Stomach (tissue), 9 donors: Measurements from ENCODE around the gene CFAP46. TPM values are rescaled to one million over a fixed set of nuclear protein-coding genes. Genes with fewer than 3 reads are reported as not detected.

Experiments
- DNase-seq, 2 donors: peaks; one replicate each; pipeline versions ENCODE4 v3.0.0 to v3.0.0-alpha.2; 2013 to 2019
- H3K27ac ChIP-seq, 5 donors: fragments of 200-600 bp in 4 of 5; sonication (generic) in 4 of 5; one replicate each; pipeline ENCODE4 v1.5.1; 2013 to 2019; ENCODE audit warnings: mild to moderate bottlenecking in 1 of 5, moderate library complexity in 1 of 5
- H3K27me3 ChIP-seq, 3 donors: fragments of 200-600 bp; sonication (generic); one replicate each; pipeline ENCODE4 v1.5.1; 2017 to 2019; ENCODE audit warnings: mixed run types in 1 of 3
- H3K36me3 ChIP-seq, 4 donors: fragments of 200-600 bp; sonication (generic); 1 replicate in 3 of 4; 2 replicates in 1 of 4; pipeline ENCODE4 v1.5.1; 2016 to 2019
- H3K4me1 ChIP-seq, 4 donors: fragments of 200-600 bp; sonication (generic); one replicate each; pipeline ENCODE4 v1.5.1; 2016 to 2019
- H3K4me3 ChIP-seq, 4 donors: fragments of 200-600 bp; sonication (generic) in 3 of 4; one replicate each; pipeline ENCODE4 v1.5.1; 2016 to 2019; ENCODE audit warnings: mild to moderate bottlenecking in 1 of 4
- H3K9me3 ChIP-seq, 4 donors: fragments of 200-600 bp; sonication (generic); one replicate each; pipeline ENCODE4 v1.5.1; 2016 to 2019
- CTCF ChIP-seq, 7 experiments: fragments of 450-650 bp in 4 of 7; fragments of 200-600 bp in 3 of 7; sonication (generic) in 3 of 7; IDR thresholded peaks; one replicate each; pipeline ENCODE4 v1.5.1; 2016 to 2019; ENCODE audit warnings: antibody characterized with exemption in 7 of 7, control low read depth in 2 of 7, mild to moderate bottlenecking in 1 of 7
- EP300 ChIP-seq: sonication (generic); formaldehyde crosslinking; IDR thresholded peaks from one replicate; pipeline ENCODE4 v1.6.1; 2017; ENCODE audit warnings: antibody characterized with exemption
- POLR2A ChIP-seq, 4 donors: fragments of 450-650 bp; IDR thresholded peaks; one replicate each; pipeline ENCODE4 v1.6.1; 2016; ENCODE audit warnings: antibody characterized with exemption in 4 of 4, control low read depth in 2 of 4, mild to moderate bottlenecking in 1 of 4, moderate library complexity in 1 of 4
- POLR2AphosphoS5 ChIP-seq, 3 donors: sonication (generic); formaldehyde crosslinking; IDR thresholded peaks; one replicate each; pipeline ENCODE4 v1.6.1; 2016; ENCODE audit warnings: antibody characterized with exemption in 3 of 3
- WGBS, 5 donors: extraction: QIAGEN DNeasy Blood & Tissue Kit in 3 of 5; methylation state at CpG; one replicate each; pipeline versions ENCODE4 v1.1.5 to v1.1.7; 2013 to 2018; 5-methylcytosine and 5-hydroxymethylcytosine counted together
- intact Hi-C: fragments of 100-400 bp; cut with DNase I; formaldehyde crosslinking; loops from one replicate; pipeline ENCODE4 v1.15.1; 2023; ENCODE audit warnings: low total_unique reads
- polyA plus RNA-seq, 3 donors: library from polyadenylated mRNA; stranded (reverse); fragments of 200-250 nt; gene quantifications; one replicate each; pipeline ENCODE4 v1.2.3, GENCODE V29; 2013
- total RNA-seq, 5 donors: library from RNA; depleted of rRNA; stranded (reverse); fragments of >200 nt; gene quantifications; one replicate each; pipeline versions ENCODE4 v1.1.0 to v1.2.3, GENCODE V29; 2014 to 2016
- donor health status: healthy with polysubstance abuse.
- donor health status: Bipolar disorder and iron deficiency.
- donor health status: healthy.

The CFAP46 gene
- total and polyA plus RNA-seq, 8 donors, result under 0.01 to 5.8 (median 1.8) TPM; not detected in 1

DNA sequence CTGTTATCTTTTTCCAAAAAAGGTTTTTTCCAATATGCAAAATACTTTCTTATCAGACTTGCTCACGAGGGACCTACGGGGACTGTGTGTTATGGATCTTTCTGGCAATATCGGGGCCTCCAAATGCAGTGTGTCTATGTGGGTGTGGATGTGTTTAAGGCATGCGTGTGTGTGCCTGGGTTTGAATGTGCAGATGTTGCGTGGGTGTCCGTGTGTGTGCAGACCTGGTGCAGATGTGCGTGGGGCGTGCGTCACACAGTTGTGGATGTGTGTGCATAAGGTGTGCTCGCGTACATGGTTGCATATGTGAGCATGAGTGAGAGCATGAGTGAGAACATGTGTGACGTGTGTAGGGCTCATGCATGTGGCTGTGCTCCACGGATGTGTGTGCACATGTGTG, 176.1 kb downstream of the CFAP46 start:
- WGBS, 5 donors, result 89 to 92% (median 90%) methylated on average over 13 of the region's 13 CpGs
- Histone ChIP-seq H3K4me3 (no peak overlapping the region), H3K4me1 (peaks cover 0 to 13% (median 4%) of the 10 kb centered on the region in 4 donors), H3K9me3 (no peaks in the 10 kb centered on the region), H3K27ac (no peak overlapping the region), H3K27me3 (no peaks in the 10 kb centered on the region), H3K36me3 (peaks cover 0 to 73% (median 53%) of the 10 kb centered on the region in 4 donors)
- intact Hi-C loops, result no loop called here
- no peak for DNase-seq
- TF ChIP-seq EP300 (no peak), POLR2A (IDR thresholded peaks at IDR 0.05) (no peak), CTCF (IDR thresholded peaks at IDR 0.05) (no peak), POLR2AphosphoS5 (IDR thresholded peaks at IDR 0.05) (no peak)

- no peaks in the 10 kb centered on the region for H3K9me3 ChIP-seq
- no peak overlapping the region for H3K4me3 ChIP-seq
- TF ChIP-seq POLR2A (IDR thresholded peaks at IDR 0.05), result no peak
- TF ChIP-seq CTCF (IDR thresholded peaks at IDR 0.05), result no peak
- TF ChIP-seq EP300, result no peak
- DNase-seq, result no peak
- 90 to 94% (median 93%) methylated on average over 9 to 11 of the region's 11 CpGs for WGBS, 5 donors
- H3K4me1 ChIP-seq, result peaks cover 0 to 13% (median 4%) of the 10 kb centered on the region in 4 donors
- intact Hi-C loops, result no loop called here
- no peaks in the 10 kb centered on the region for H3K27me3 ChIP-seq
- no peak overlapping the region for H3K27ac ChIP-seq
- peaks cover 0 to 72% (median 51%) of the 10 kb centered on the region in 4 donors for H3K36me3 ChIP-seq
Measured at GRCh38 chr10:132765435-132765834, 176.9 kb downstream of the CFAP46 start.

- no peaks in the 10 kb centered on the region for H3K9me3 ChIP-seq
- peaks cover 0 to 19% (median 4%) of the 10 kb centered on the region in 4 donors for H3K4me1 ChIP-seq
- no peaks in the 10 kb centered on the region for H3K27me3 ChIP-seq
- peaks cover 0 to 72% (median 51%) of the 10 kb centered on the region in 4 donors for H3K36me3 ChIP-seq
- no peak overlapping the region for H3K27ac ChIP-seq
- H3K4me3 ChIP-seq, result no peak overlapping the region
- intact Hi-C loops, result no loop called here
- 44 to 72% (median 57%) methylated on average over 11 of the region's 11 CpGs for WGBS, 5 donors
- no peak for DNase-seq
- TF ChIP-seq CTCF (IDR thresholded peaks at IDR 0.05) (no peak), POLR2A (IDR thresholded peaks at IDR 0.05) (no peak), EP300 (no peak), POLR2AphosphoS5 (IDR thresholded peaks at IDR 0.05) (no peak)
Measured at GRCh38 chr10:132764108-132764507, 178.3 kb downstream of the CFAP46 start.

DNA sequence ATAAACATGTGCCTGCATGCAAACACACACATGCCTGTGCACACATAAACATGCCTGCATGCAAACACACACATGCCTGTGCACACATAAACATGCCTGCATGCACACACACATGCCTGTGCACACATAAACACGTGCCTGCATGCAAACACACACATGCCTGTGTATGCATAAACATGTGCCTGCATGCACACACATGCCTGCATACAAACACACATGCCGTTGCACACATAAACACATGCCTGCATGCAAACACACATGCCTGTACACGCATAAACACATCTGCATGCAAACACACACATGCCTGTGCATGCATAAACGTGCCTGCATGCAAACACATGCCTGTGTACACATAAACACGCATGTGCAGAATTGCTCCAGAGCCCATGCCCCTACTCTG, 178.8 kb downstream of the CFAP46 start:
- H3K4me1 ChIP-seq, result peaks cover 0 to 20% (median 4%) of the 10 kb centered on the region in 4 donors
- TF ChIP-seq CTCF (IDR thresholded peaks at IDR 0.05), result no peak
- TF ChIP-seq EP300, result no peak
- TF ChIP-seq POLR2A (IDR thresholded peaks at IDR 0.05), result no peak
- TF ChIP-seq POLR2AphosphoS5 (IDR thresholded peaks at IDR 0.05), result no peak
- DNase-seq, result no peak
- intact Hi-C loops, result no loop called here
- H3K27ac ChIP-seq, result no peak overlapping the region
- H3K27me3 ChIP-seq, result no peaks in the 10 kb centered on the region
- peaks cover 0 to 72% (median 50%) of the 10 kb centered on the region in 4 donors for H3K36me3 ChIP-seq
- H3K9me3 ChIP-seq, result no peaks in the 10 kb centered on the region
- 86 to 97% (median 89%) methylated on average over 4 to 5 of the region's 5 CpGs for WGBS, 5 donors
- no peak overlapping the region for H3K4me3 ChIP-seq
